IMR-90 (cell line): ENCODE measurements around the gene MVP. TPM values are rescaled to one million over a fixed set of nuclear protein-coding genes. Genes with fewer than 3 reads are reported as not detected.

Source experiments
- ATAC-seq: fragments of 200-7000 bp; cut with Tn5 transposase; 2 replicates; pipeline ENCODE4 v1.9.1; 2020; ENCODE audit warnings: low read depth, mild to moderate bottlenecking, moderate library complexity
- BruUV-seq: library from RNA; stranded (reverse); fragments of 400-500 nt; replicated peaks from 2 replicates; lab custom pipeline; 2021; lab: Mats Ljungman, UMichigan
- CTCF ChIA-PET: fragments of 300-600 bp; formaldehyde crosslinking; extraction: SDS; loops from one replicate; lab custom pipeline; 2021; ENCODE audit warnings: antibody characterized with exemption; lab: Yijun Ruan, JAX
- POLR2A ChIA-PET: fragments of 300-600 bp; sonication (Branson Sonifier 250); formaldehyde crosslinking; loops from one replicate; lab custom pipeline; 2022; ENCODE audit warnings: antibody characterized with exemption; ENCODE audit not compliant: unreplicated experiment; lab: Charles Lee
- DNase-seq: peaks from one replicate; pipeline ENCODE4 v3.0.0; 2013
- H2AFZ ChIP-seq: replicated peaks from 2 replicates; pipeline ENCODE3; 2013; ENCODE audit warnings: low read length, mild to moderate bottlenecking; ENCODE audit not compliant: poor library complexity
- H2AK5ac ChIP-seq: 2 replicates; pipeline ENCODE4 v1.6.1; 2013; ENCODE audit warnings: low read depth, low read length, inconsistent platforms
- H2AK9ac ChIP-seq: replicated peaks from 2 replicates; pipeline ENCODE3; 2013; ENCODE audit warnings: mild to moderate bottlenecking, low read depth, low read length, moderate library complexity; ENCODE audit not compliant: poor library complexity
- H2BK120ac ChIP-seq: 2 replicates; pipeline ENCODE4 v1.6.1; 2013; ENCODE audit warnings: low read depth, low read length, inconsistent platforms
- H2BK15ac ChIP-seq: 3 replicates; pipeline ENCODE4 v1.6.1; 2013; ENCODE audit warnings: low read depth, low read length, inconsistent platforms
- H2BK20ac ChIP-seq: 2 replicates; pipeline ENCODE4 v1.6.1; 2013; ENCODE audit warnings: low read depth, mild to moderate bottlenecking, inconsistent platforms, low read length, moderate library complexity
- H2BK5ac ChIP-seq: 2 replicates; pipeline ENCODE4 v1.6.1; 2013; ENCODE audit warnings: mild to moderate bottlenecking, low read depth, low read length, inconsistent platforms; ENCODE audit not compliant: poor library complexity, severe bottlenecking
- H3K14ac ChIP-seq: replicated peaks from 2 replicates; pipeline ENCODE4 v1.6.1; 2013; ENCODE audit warnings: low read depth, low read length, inconsistent platforms
- H3K18ac ChIP-seq: 2 replicates; pipeline ENCODE4 v1.6.1; 2013; ENCODE audit warnings: low read depth, low read length, control low read depth
- H3K23ac ChIP-seq: 2 replicates; pipeline ENCODE4 v1.6.1; 2013; ENCODE audit warnings: low read depth, low read length, inconsistent platforms
- H3K27ac ChIP-seq: 2 replicates; pipeline ENCODE4 v1.5.1; 2013; ENCODE audit warnings: mild to moderate bottlenecking, control low read depth, low read length; ENCODE audit not compliant: insufficient read depth
- H3K27me3 ChIP-seq: 2 replicates; pipeline ENCODE4 v1.6.1; 2013; ENCODE audit warnings: low read length; ENCODE audit not compliant: control insufficient read depth, insufficient read depth
- H3K36me3 ChIP-seq: 2 replicates; pipeline ENCODE4 v1.6.1; 2013; ENCODE audit warnings: low read length, mixed read lengths; ENCODE audit not compliant: control insufficient read depth, insufficient read depth
- H3K4ac ChIP-seq: 2 replicates; pipeline ENCODE4 v1.6.1; 2013; ENCODE audit warnings: low read depth, low read length, inconsistent platforms
- H3K4me1 ChIP-seq: 2 replicates; pipeline ENCODE4 v1.6.1; 2013; ENCODE audit warnings: low read length, mixed read lengths; ENCODE audit not compliant: control insufficient read depth, insufficient read depth
- H3K4me2 ChIP-seq: 2 replicates; pipeline ENCODE4 v1.6.1; 2013; ENCODE audit warnings: low read depth, mild to moderate bottlenecking, control low read depth, low read length, moderate library complexity
- H3K4me3 ChIP-seq: 2 replicates; pipeline ENCODE4 v1.5.1; 2013; ENCODE audit warnings: low read depth, mild to moderate bottlenecking, control low read depth, low read length, moderate library complexity; ENCODE audit not compliant: insufficient read depth
- H3K56ac ChIP-seq: 2 replicates; pipeline ENCODE4 v1.6.1; 2013; ENCODE audit warnings: low read length, inconsistent platforms; ENCODE audit not compliant: insufficient read depth; ENCODE audit errors: extremely low read depth
- H3K79me1 ChIP-seq, 2 experiments: 2 replicates each; pipeline ENCODE4 v1.6.1; 2013; ENCODE audit warnings: low read length in 2 of 2, inconsistent platforms in 1 of 2, low read depth in 1 of 2
- H3K9ac ChIP-seq: 2 replicates; pipeline ENCODE4 v1.6.1; 2013; ENCODE audit warnings: low read depth, low read length, control low read depth
- H3K9me1 ChIP-seq: 2 replicates; pipeline ENCODE4 v1.6.1; 2013; ENCODE audit warnings: low read length, inconsistent platforms; ENCODE audit not compliant: insufficient read depth
- H3K9me3 ChIP-seq: 2 replicates; pipeline ENCODE4 v1.6.1; 2013; ENCODE audit warnings: low read length; ENCODE audit not compliant: control insufficient read depth, insufficient read depth
- H4K20me1 ChIP-seq: 2 replicates; pipeline ENCODE4 v1.6.1; 2013; ENCODE audit warnings: low read length, inconsistent platforms; ENCODE audit not compliant: insufficient read depth
- H4K5ac ChIP-seq: 2 replicates; pipeline ENCODE4 v1.6.1; 2013; ENCODE audit warnings: mild to moderate bottlenecking, low read depth, low read length, control low read depth
- H4K8ac ChIP-seq, 2 experiments: 2 replicates each; pipeline ENCODE4 v1.6.1; 2013; ENCODE audit warnings: low read depth in 2 of 2, low read length in 2 of 2, control low read depth in 1 of 2, inconsistent platforms in 1 of 2
- H4K91ac ChIP-seq: 2 replicates; pipeline ENCODE4 v1.6.1; 2013; ENCODE audit warnings: low read depth, low read length, inconsistent platforms; ENCODE audit not compliant: insufficient read depth
- BHLHE40 ChIP-seq: fragments of 150-350 bp; IDR thresholded peaks from 2 replicates; pipeline ENCODE4 v1.6.1; 2016; ENCODE audit warnings: mild to moderate bottlenecking, low read depth, low read length
- CEBPB ChIP-seq: IDR thresholded peaks from 2 replicates; pipeline ENCODE4 v1.6.1; 2012; ENCODE audit warnings: low read depth, low read length, improper control_type of control experiment
- CHD1 ChIP-seq: IDR thresholded peaks from 2 replicates; pipeline ENCODE4 v1.6.1; 2012; ENCODE audit warnings: low read depth, low read length, improper control_type of control experiment
- CTCF ChIP-seq: conservative IDR thresholded peaks from 2 replicates; pipeline ENCODE4 v1.5.1; 2012; ENCODE audit warnings: mild to moderate bottlenecking, low read depth, low read length, improper control_type of control experiment
- ELK1 ChIP-seq: fragments of 150-350 bp; IDR thresholded peaks from 2 replicates; pipeline ENCODE4 v1.6.1; 2016; ENCODE audit warnings: low read depth, mild to moderate bottlenecking, low read length, moderate library complexity, borderline replicate concordance
- FOS ChIP-seq: fragments of 150-350 bp; IDR thresholded peaks from 2 replicates; pipeline ENCODE4 v1.6.1; 2016; ENCODE audit warnings: low read depth, low read length
- MAFK ChIP-seq: IDR thresholded peaks from 2 replicates; pipeline ENCODE4 v1.6.1; 2012; ENCODE audit warnings: low read depth, low read length, improper control_type of control experiment
- MAZ ChIP-seq: IDR thresholded peaks from 2 replicates; pipeline ENCODE4 v1.6.1; 2012; ENCODE audit warnings: low read depth, mild to moderate bottlenecking, low read length, improper control_type of control experiment, moderate library complexity, borderline replicate concordance
- MXI1 ChIP-seq: IDR thresholded peaks from 2 replicates; pipeline ENCODE4 v1.6.1; 2012; ENCODE audit warnings: low read depth, mild to moderate bottlenecking, low read length, moderate library complexity, borderline replicate concordance
- NFE2L2 ChIP-seq: fragments of 150-350 bp; IDR thresholded peaks from 2 replicates; pipeline ENCODE4 v1.6.1; 2016; ENCODE audit warnings: low read depth, mild to moderate bottlenecking, low read length
- POLR2A ChIP-seq: IDR thresholded peaks from 2 replicates; pipeline ENCODE4 v1.6.1; 2012; ENCODE audit warnings: mild to moderate bottlenecking, low read depth, low read length
- RAD21 ChIP-seq: IDR thresholded peaks from 2 replicates; pipeline ENCODE4 v1.6.1; 2012; ENCODE audit warnings: low read length, improper control_type of control experiment
- SMC3 ChIP-seq: fragments of 150-350 bp; IDR thresholded peaks from 2 replicates; pipeline ENCODE4 v1.6.1; 2016; ENCODE audit warnings: low read depth, mild to moderate bottlenecking, antibody characterized with exemption, low read length, moderate library complexity
- USF2 ChIP-seq: fragments of 150-350 bp; IDR thresholded peaks from 2 replicates; pipeline ENCODE4 v1.6.1; 2017; ENCODE audit warnings: mild to moderate bottlenecking, antibody characterized with exemption, low read length, low read depth
- WGBS, 2 experiments: methylation state at CpG; one replicate each; pipeline versions ENCODE4 v1.1.5 to v1.1.7; 2013; ENCODE audit warnings: missing lambda C conversion rate in 2 of 2; ENCODE audit not compliant: insufficient read length in 1 of 2; ENCODE audit errors: extremely low coverage in 2 of 2; 5-methylcytosine and 5-hydroxymethylcytosine counted together
- dilution Hi-C: fragments of 300-500 bp; cut with HindIII; formaldehyde crosslinking; loops from one replicate; pipeline ENCODE4 v1.14.3; 2018; ENCODE audit warnings: low sequenced_read_pairs; ENCODE audit not compliant: unreplicated experiment
- in situ Hi-C: fragments of 300-500 bp; cut with MboI; formaldehyde crosslinking; loops from 3 replicates; pipeline ENCODE4 v1.14.3; 2019; ENCODE audit warnings: low sequenced_read_pairs, inconsistent platforms, mixed read lengths
- intact Hi-C: fragments of 100-400 bp; cut with micrococcal nuclease; formaldehyde crosslinking; loops from 2 replicates; pipeline ENCODE4 v1.10.0; 2022
- polyA plus RNA-seq, 3 experiments: library from polyadenylated mRNA; depleted of rRNA; stranded (reverse); fragments of >200 nt; gene quantifications; 2 replicates each; pipeline ENCODE4 v1.2.3, GENCODE V29; 2012; ENCODE audit warnings: low replicate concordance in 1 of 3
- total RNA-seq: library from RNA; depleted of rRNA; stranded (reverse); fragments of >200 nt; gene quantifications from 2 replicates; pipeline ENCODE4 v1.2.3, GENCODE V29; 2012

MVP gene
- total and polyA plus RNA-seq, 2 of the 4 experiments (the other 2 are of a cell fraction) = 204 to 319 TPM

- H4K91ac ChIP-seq = peak overlapping the region; percentile 96
- WGBS, 2 experiments = 23% methylated on average over 14 of the region's 26 CpGs; no CpG with 5 or more reads in 1 of the 2 experiments
- 0 out of 2 replicates have a peak, but pooled peaks cover 3% of the 10 kb centered on the region for H3K9me1 ChIP-seq
- DNase-seq (no peak), ATAC-seq (no peak)
- ChIA-PET POLR2A (interaction anchor here (0.6 kb wide), 1 partner anchor 104 kb away, joined by 3 read pairs; no protein-coding TSS in a partner anchor), CTCF (interaction anchor here (1.3 kb wide), 1 partner anchor 14 kb away, joined by 3 read pairs; the partner anchor contains the start of gene KIF22)
- peak overlapping the region; percentile 99 for H2AK9ac ChIP-seq
- peak overlapping the region; percentile 77; the same call in 1 of the 2 replicates for H3K23ac ChIP-seq
- peak overlapping the region; percentile 34 for H2BK120ac ChIP-seq
- H3K36me3 ChIP-seq = peaks cover 25% of the 10 kb centered on the region
- H2BK5ac ChIP-seq = peak overlapping the region; percentile 88
- dilution Hi-C loops = no loop called here
- H2BK20ac ChIP-seq = no peak overlapping the region
- H3K9ac ChIP-seq = peak overlapping the region; percentile 97
- peak overlapping the region; percentile 79 for H3K4me3 ChIP-seq
- peak overlapping the region; percentile 58 for H3K18ac ChIP-seq
- H2AK5ac ChIP-seq = peak overlapping the region; percentile 100
- H2AFZ ChIP-seq = peak overlapping the region; percentile 89
- H3K4me1 ChIP-seq = peaks cover 11% of the 10 kb centered on the region
- H3K27ac ChIP-seq = peak overlapping the region; percentile 95
- H4K20me1 ChIP-seq = peaks cover 16% of the 10 kb centered on the region
- no peaks in the 10 kb centered on the region for H3K27me3 ChIP-seq
- H3K9me3 ChIP-seq = no peaks in the 10 kb centered on the region
- peak overlapping the region; percentile 99 for H3K14ac ChIP-seq
- peak overlapping the region; percentile 98 for H3K4ac ChIP-seq
- intact Hi-C loops = loop anchor here (1.0 kb wide), 1 partner anchor 104 kb away; no protein-coding TSS in a partner anchor
- H4K5ac ChIP-seq = peak overlapping the region; percentile 97
- H3K79me1 ChIP-seq = peaks cover 4 to 32% of the 10 kb centered on the region in 2 experiments; a peak in 3 of 4 replicates
- in situ Hi-C loops = no loop called here
- H3K56ac ChIP-seq = peak overlapping the region; percentile 82
- no peak overlapping the region for H2BK15ac ChIP-seq
- peak overlapping the region; percentile 97 to 99 for H4K8ac ChIP-seq
- no TSS peak for BruUV-seq
- H3K4me2 ChIP-seq = peak overlapping the region; percentile 94
- no peak for TF ChIP-seq POLR2A
- no peak for TF ChIP-seq SMC3
- TF ChIP-seq FOS = no peak
- no peak for TF ChIP-seq MXI1
- no peak for TF ChIP-seq MAZ
- TF ChIP-seq CHD1 = no peak
- no peak for TF ChIP-seq BHLHE40
- TF ChIP-seq ELK1 = no peak
- TF ChIP-seq CTCF = no peak
- no peak for TF ChIP-seq USF2
- TF ChIP-seq RAD21 = no peak
- TF ChIP-seq CEBPB = no peak
- TF ChIP-seq NFE2L2 = no peak
- TF ChIP-seq MAFK = no peak
Observed at GRCh38 chr16:29804455-29805231, 15.6 kb upstream of the MVP start.
